GM12865 (cell line): Measurements from ENCODE around the gene AEBP2.

Source experiments
- DNase-seq: peaks from one replicate; pipeline ENCODE4 v3.0.0; 2010; ENCODE audit warnings: low read depth
- H3K4me3 ChIP-seq: 2 replicates; pipeline ENCODE4 v1.5.1; 2011; ENCODE audit warnings: mild to moderate bottlenecking, low read depth, low read length, control low read depth
- CTCF ChIP-seq: IDR thresholded peaks from 2 replicates; pipeline ENCODE4 v1.5.1; 2011; ENCODE audit warnings: low read length, control low read depth, low read depth, inconsistent platforms; ENCODE audit not compliant: insufficient read depth; ENCODE audit errors: missing control alignments

Gene AEBP2

GRCh38 chr12:19484738-19485137, 45.4 kb downstream of the AEBP2 start:
- no peak for DNase-seq
- no peak for TF ChIP-seq CTCF

GRCh38 chr12:19485240-19485639, 45.9 kb downstream of the AEBP2 start:
- no peak for TF ChIP-seq CTCF
- H3K4me3 ChIP-seq: no peak overlapping the region
- DNase-seq: no peak

More at GRCh38 chr12:19484738-19485137, 45.4 kb downstream of the AEBP2 start:
- H3K4me3 ChIP-seq: no peak overlapping the region

GRCh38 chr12:19489168-19489567, 49.9 kb downstream of the AEBP2 start:
- no peak for TF ChIP-seq CTCF
- DNase-seq: no peak

GRCh38 chr12:19490908-19491307, 51.6 kb downstream of the AEBP2 start:
- no peak overlapping the region for H3K4me3 ChIP-seq
- no peak for TF ChIP-seq CTCF
- DNase-seq: no peak

More at GRCh38 chr12:19489168-19489567, 49.9 kb downstream of the AEBP2 start:
- H3K4me3 ChIP-seq: no peak overlapping the region

- DNase-seq: no peak
- TF ChIP-seq CTCF: no peak
- no peak overlapping the region for H3K4me3 ChIP-seq
Measured at GRCh38 chr12:19491863-19492262, 52.6 kb downstream of the AEBP2 start.

GRCh38 chr12:19496219-19496878, 57.1 kb downstream of the AEBP2 start:
- TF ChIP-seq CTCF: no peak
- H3K4me3 ChIP-seq: no peak overlapping the region
- no peak for DNase-seq

GRCh38 chr12:19498099-19498498, 58.8 kb downstream of the AEBP2 start:
- no peak for DNase-seq
- no peak for TF ChIP-seq CTCF
- H3K4me3 ChIP-seq: no peak overlapping the region
